GM19035 (cell line): ENCODE measurements around the gene MYL4.
A peak's percentile ranks its signal among the peaks of the same experiment; 100 is the strongest.
"Not testable (repeated sequence)": the region's sequence is repeated elsewhere in the genome, so short reads cannot be mapped to it uniquely, and the experiment has no call there.

Experiments used
- ATAC-seq: cut with Tn5 transposase; IDR thresholded peaks from one replicate; pipeline ENCODE4 v1.9.1; 2021; ENCODE audit not compliant: unreplicated experiment

Gene MYL4

DNA sequence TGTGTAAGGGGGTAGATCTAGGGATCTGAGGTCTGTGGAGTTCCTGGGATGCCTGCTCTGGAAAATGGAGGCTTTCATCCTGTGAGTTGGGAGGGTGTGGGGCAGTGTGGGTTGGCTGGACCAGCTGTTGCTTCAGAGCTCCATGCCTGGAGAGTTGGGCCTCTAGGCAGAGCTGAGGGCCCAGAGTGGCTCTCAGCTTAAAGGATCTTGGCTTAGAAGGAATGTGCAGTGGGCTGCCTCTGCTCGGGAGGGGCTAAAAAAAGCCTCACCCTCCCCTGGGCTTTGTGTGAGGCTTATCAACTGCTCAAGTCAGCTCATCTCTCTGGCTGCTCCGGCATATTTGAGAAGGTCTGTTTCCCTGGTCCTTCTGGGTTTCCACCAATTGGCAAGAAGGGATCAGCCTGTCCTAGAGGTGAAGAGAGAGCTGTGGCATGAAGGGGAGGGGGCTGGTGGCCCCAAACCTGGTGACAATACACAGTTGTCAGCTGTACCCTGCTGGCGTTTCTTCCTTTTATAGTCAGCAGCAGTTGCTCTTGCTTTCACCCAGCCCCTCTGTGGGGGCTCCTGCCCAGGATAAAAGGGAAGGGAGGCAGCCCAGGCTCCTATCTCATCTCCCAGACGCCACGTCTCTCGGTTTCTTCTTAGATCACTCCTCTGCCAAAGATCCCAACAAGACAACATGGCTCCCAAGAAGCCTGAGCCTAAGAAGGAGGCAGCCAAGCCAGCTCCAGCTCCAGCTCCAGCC is at the start of gene MYL4:
MYL4 (plus strand) TSS at position 605 of the 745 bp plus-strand sequence; CDS start at position 680, 75 bp downstream.
- ATAC-seq, result no peak

DNA sequence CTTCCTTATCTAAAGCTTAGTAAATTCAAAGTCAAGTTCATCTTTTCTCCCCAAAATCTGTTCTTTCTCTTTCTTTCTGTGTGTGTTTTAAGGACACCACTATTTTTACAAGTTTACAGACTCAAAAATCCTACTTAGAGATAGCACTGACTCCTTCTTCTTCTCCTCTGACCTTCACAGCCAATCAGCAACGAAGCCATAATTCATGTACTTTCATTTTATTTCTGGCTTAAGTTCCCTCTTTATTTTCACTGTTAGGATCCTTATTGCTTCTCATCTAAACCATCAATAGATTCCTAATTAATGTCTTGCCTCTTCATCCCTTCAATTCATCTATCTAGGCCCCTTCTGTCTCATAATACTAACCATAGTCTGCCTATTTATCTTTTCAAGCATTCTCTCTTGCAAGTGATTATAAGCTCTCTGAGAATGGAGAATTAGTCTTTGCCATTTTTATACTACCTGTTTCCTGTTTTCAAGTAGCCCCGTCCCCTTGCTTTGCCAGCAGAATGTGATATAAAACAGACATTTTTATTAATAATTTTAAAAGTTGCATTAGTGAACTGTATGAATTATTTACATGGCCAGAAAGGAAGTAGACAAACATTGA is 47.0 kb upstream of the MYL4 start:
- no peak for ATAC-seq

DNA sequence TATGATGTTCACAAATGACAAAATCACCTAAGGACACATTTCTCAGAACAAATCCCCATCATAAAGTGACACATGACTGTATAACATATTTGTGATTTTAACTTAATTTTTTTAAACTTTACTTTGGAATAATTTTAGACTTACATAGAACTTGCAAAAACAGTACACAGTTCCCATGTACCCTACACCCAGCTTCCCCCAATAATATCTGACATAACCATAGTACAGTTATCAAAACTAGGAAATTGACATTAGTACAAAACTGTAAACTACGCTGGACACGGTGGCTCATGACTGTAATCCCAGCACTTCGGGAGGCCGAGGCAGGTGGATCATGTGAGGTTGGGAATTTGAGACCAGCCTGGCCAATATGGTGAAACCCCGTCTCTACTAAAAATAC is 44.9 kb upstream of the MYL4 start:
- ATAC-seq, result no peak

DNA sequence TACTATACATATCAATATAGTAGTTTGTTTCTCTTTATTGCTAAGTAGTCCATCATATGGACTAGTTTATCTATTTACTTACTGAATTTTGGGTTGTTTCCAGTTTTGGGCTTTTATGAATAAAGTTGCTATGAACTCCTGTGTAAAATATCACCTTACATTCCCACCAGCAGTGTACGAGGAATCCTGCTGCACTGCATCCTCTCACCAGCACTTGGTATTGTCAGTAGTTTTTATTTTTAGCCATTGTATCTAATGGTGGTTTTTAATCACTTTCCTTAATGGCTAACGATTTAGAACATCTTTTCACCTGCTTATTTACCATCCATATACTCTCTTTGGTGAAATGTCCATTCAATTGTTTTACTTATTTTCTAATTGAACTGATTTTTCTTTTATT is 44.0 kb upstream of the MYL4 start:
- ATAC-seq, result no peak

DNA sequence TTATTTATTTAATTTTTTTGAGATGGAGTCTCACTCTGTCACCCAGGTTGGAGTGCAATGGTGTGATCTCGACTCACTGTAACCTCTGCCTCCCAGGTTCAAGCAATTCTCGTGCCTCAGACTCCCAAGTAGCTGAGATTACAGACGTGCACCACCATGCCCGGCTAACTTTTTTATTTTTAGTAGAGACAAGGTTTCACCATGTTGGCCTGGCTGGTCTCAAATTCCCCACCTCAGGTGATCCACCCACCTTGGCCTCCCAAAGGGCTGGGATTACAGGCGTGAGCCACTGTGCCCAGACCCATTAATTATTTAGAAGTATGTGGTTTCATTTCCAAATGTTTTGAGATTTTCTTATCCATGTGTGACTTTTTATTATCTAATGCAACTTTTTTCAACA is 42.3 kb upstream of the MYL4 start:
- not testable (repeated sequence) for ATAC-seq

DNA sequence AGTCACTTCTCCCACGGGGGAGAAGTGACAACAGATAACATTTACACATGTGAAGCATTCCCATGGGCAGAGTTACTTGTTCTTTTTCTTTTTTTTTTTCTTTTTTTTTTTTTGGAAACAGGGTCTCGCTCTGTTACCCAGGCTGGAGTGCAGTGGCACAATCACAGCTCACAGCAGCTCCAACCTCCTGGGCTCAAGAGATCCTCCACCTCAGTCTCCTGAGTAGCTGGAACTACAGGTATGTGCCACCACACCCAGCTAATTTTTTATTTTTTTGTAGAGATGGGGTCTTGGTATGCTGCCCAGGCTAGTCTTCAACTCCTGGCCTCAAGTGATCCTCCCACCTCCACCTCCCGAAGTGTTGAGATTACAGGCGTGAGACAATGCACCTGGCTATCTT is 40.3 kb upstream of the MYL4 start:
- ATAC-seq, result not testable (repeated sequence)

DNA sequence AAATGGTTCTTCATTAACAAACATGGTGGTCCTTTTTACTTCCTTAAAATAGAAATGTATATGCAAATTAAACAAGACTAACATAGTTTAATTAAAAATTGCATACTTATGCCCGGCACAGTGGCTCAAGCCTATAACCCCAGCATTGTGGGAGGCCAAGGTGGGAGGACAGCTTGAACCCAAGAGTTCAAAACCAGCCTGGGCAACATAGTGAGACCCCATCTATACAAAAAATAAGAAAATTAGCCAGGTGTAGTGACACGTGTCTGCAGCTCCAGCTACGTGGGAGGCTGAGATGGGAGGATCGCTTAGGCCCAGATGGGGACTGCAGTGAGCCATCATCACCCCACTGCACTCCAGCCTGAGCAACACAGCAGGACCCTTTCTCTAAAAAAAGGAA is 38.4 kb upstream of the MYL4 start:
- ATAC-seq, result no peak

DNA sequence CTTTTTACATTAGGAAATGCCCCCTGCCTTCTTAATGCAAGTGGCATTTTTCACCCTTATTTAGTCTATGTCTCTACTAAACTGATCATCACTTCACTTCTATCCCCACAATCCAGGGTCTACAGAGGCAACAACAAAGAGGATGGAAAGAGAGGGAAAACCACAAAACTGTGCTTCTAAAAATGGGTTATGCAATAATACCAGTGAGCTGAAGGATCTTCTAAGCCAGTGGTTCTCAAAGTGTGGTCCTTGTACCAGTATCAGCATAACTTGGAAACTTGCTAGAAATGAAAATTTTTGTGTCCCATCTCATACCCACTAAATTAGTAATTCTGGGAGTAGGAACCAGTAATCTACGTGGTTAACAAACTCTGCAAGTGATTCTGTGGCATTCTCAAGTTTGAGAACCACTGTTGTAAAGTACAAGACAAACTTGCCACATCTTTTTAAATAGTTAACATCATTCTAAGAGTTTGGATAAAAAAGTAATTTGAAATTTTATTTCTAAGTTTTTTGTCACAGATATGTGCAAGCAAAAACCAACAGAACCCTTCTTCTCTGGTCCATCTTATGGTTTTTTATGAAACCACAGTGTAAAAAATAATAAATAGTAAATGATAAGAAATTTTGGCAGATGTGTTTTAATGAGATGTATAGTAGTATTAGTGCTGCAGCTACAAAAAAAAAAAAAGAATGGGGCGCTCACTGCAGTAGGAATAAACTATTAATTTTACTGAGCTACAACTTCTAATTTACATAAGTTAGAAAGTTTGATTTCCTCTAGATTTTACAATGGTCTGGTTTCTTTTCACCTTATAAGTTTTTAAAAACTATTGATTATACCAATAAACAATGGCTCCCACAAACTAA is 36.2 kb upstream of the MYL4 start:
- no peak for ATAC-seq

DNA sequence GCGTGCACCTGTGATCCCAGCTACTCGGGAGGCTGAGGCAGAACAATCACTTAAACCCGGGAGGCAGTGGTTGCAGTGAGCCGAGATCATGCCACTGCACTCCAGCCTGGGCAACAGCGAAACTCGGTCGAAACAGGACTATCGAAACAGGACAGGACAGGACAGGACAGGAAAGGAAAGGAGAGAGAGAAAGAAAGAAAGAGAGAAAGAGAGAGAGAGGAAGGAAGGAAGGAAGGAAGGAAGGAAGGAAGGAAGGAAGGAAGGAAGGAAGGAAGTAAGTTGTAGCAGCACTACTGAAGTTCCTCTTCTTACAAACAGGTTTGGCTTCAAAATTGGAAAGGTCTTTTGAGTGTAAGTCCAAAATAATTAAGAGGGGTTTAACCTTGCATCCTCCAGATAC is 34.3 kb upstream of the MYL4 start:
- ATAC-seq, result not testable (repeated sequence)

DNA sequence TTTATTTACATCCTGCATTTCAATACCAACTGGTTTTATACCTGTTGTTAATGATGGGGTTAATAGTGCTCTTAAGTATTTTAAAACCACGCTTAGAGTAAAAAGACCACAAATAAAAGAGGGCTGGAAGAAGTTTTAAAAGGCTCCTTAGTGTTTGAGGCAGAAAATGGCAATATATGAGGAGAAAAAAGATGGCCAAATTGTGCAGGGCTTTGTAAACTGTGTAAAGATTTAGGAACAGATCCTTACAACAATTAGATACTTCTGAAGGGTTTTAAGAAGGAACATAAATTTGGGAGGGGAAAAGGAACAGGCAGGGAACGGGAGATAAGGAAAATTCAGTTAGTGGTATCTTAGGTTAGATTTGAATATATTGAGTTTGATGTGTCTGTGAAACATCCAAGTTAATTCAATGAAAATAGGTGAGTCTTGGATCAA is 32.7 kb upstream of the MYL4 start:
- no peak for ATAC-seq

DNA sequence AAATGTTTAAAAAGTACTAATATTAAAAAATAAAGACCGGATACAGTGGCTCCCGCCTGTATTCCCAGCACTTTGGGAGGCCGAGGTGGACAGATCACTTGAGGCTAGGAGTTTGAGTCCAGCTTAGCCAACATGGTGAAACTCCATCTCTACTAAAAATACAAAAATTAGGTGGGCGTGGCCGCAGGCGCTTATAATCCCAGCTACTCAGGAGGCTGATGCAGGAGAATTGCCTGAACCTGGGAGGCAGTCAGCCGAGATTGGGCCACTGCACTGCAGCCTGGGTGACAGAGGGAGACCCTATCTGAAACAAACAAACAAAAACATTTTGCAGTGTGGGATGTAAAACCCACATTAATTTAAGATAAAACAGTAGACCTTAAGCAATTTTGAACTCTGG is 31.9 kb upstream of the MYL4 start:
- ATAC-seq, result no peak

DNA sequence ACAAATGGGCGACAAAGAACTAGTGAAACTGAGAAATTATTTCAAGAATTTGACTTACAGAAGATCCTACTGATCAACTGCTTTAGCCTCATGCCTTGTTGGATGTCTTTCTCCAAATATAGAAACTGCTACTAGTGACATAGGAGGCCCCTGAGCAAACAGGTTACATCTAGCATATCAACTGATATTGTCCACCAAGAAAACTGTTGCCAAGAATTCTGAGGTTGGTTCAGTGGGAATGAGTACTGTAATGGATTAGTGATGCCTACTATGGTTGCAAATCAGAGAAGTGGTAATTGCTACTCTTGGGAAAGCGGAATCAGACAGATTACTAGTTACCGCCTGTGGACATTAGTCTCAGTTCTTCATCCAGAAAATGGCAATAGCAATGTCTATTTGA is 30.0 kb upstream of the MYL4 start:
- ATAC-seq, result no peak

DNA sequence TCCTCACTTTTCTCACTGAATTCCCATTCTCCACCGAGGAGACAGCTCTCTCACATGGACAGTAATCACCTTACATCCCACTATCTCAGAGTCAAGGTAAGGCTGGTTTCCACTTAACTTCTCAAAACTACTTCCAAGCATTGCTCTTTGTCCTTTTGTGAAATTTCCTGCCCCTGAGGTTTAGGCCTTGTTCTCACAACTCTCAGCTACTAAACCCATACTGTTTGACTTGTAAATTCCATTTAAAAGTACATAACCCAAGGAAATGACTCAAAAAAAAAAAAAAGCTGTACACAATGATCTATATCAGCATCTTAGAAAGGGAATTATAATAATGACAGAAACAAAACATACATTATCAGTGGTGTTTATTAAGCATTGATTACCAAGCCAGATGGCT is 28.8 kb upstream of the MYL4 start:
- no peak for ATAC-seq

DNA sequence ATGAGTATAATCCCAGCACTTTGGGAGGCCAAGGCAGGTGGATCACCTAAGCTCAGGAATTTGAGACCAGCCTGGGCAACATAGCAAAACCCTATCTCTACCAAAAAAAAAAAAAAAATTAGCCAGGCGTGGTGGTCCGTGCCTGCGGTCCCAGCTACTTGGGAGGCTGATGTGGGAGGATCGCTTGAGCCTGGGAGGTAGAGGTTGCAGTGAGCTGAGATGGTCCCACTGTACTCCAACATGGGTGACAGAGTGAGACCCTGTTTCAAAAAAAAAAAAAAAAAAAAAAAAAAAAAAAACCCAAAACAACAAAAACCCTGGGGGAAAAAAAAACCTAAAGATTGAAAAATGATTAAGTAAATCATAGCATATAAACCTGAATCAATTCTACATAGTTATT is 28.2 kb upstream of the MYL4 start:
- not testable (repeated sequence) for ATAC-seq

DNA sequence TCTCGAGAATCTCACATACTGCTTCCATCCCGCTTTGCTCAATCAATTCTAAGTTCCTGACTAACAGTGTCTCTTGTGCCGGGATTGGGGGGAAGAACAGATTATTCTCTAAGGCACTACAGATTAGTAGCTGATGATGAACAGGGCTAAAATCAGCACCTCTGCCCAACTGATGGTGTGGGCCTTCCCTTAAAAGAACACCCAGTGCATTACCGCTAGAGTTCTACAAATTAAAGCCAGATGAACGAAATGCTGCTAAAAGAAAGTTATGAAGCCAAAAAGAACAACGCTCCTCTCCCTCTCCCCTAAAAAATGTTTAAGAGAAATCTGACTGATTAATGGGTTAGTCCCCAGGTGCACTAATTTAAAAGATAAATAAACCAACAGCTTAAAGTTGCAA is 24.5 kb upstream of the MYL4 start:
- no peak for ATAC-seq

DNA sequence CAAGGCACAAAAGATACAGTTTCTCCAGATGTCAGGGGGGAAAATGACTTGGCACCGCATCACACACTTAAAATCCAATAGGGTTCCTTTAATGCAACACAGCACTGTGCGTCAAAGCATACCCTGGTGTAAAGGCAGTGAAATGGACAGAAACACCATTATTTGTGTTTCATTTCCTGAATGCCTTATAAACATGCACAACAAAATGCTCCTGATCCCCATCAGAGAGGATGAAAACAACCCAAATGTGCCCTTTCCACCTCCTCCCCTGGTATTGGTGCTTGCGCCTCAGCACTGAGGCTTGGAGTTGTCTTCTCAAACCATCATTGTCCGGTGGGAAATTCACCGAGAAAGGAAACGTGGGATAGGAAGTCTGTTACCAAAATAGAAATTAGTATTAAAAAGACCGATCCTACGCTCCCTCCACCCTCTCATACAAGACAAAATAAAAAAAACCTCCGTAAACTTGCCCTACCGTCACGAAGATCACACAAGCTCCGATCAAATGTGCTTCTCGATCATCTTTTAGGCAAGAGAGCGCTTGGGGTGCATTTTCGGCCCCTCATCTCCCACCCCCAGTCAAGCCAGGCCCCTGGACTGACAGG is 20.8 kb upstream of the MYL4 start:
- no peak for ATAC-seq

DNA sequence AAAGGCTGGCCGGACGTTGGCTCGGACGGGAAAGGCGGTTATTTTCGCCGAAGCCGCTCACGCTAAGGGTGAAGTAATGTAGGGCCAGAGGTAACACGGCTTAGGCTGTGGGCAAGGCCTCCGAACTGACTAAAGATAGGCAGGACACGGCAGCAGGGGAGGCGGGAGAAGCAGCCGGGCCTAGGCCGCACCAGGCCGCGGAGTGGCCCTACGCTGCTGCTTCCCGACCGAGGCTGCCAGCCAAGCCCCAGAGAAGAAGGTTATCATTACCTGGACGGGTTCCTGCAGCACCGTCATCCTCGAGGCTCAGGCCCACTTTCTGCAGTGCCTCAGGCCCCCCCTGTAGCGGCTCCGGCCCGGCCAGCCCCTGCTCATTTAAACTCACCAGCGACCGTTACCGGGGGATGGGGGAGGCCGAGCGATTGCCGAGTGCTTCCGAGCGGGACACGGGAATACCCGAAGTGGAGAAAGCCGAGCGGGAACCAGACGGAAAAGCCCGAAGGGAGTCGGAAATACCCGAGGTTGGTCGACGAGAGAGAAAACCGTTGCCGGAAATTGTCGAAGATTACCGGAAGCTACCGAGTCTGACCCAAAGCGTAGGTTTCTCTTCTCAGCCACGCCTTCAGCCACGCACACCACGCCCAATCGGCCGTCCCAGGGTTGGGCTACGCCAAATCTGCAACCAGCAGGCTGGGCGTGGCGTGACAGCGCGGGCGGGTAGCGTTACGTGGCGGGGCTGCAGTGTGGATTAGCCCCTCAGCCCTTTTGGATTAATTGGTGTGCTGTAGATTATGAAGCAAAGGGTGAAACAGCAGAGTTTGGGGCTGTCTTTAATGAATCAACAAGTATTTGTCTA is 20.0 kb upstream of the MYL4 start, which contains the start of gene CDC27:
CDC27 (minus strand) TSS at position 420 of the 856 bp plus-strand sequence; CDS start at position 297, 123 bp downstream.
- peak; percentile 92 for ATAC-seq

DNA sequence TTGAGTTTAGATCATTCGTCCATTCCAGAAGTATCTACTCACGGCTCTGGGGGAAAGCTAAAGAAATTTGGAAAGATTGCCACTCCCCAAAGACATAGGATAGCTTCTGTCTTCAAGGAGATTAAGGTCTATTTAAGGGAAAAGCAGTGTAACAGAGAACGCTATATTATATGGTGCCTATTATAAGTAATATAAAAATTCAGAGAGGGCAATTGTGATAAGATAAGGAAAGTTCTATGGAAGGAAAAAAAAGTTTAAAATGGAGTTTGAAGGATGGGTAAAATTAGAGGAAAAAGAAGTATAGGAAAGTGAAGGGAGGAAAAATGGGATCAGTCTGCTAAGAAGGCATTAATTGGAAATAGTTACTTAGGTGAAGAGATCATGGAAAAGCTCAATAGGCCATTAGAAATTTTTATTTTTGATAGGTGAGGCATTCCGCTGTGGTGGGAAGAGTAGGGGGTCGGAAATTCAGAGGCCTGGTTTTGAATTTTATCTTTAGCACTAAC is 19.4 kb upstream of the MYL4 start:
- ATAC-seq, result peak; percentile 0

DNA sequence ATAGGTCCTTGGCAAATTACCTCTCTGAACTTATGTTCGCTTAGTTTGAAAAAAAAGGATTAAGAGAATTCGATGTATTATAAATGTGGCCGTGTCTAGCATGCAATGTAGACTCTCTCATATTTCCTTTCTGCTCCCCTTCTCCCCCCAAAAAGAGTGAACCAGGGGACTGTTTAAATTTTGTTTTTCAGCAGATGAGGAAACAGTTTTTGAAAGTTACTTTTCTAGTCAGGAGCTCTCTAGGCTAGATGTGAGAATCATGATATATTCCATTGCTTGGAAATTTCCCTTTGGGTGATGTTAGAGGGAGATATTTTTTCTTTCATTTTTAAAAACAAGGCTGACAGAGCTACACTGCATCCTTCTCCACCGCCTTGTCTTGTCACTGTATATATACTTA is 18.9 kb upstream of the MYL4 start:
- ATAC-seq, result no peak

DNA sequence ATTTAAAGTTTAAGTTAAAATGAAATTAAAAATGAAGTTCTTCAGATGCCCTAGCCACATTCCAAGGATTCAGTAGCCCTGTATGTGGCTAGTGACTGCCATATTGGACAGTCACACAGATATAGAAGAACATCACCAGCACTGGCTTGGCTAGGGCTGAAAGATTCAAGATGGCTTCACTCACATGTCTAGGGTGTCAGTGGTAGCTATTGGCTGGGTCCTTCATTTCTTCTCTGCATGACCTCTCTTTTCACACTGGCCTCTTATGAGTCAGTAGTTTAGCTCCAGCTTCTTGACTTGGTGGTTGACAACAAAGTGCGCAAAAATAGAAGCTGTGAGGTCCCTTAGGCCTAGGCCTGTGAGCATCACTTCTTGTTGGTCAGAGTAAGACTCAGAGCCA is 18.4 kb upstream of the MYL4 start:
- ATAC-seq, result no peak
